CD4-positive, alpha-beta T cell treated with Interferon gamma for 1 hour (primary cell): ENCODE results near the gene TNRC6A.
"Not testable (repeated sequence)": the region's sequence is repeated elsewhere in the genome, so short reads cannot be mapped to it uniquely, and the experiment has no call there.

Source experiments
- DNase-seq: peaks from one replicate; pipeline ENCODE4 v3.0.0-alpha.2; 2020

TNRC6A gene

GRCh38 chr16:24729243-24729950 is at the start of gene TNRC6A:
TSS of gene TNRC6A (plus strand) at chr16:24729651. CDS start at chr16:24729842, 191 bp downstream.
- peak; percentile 86 for DNase-seq

DNA sequence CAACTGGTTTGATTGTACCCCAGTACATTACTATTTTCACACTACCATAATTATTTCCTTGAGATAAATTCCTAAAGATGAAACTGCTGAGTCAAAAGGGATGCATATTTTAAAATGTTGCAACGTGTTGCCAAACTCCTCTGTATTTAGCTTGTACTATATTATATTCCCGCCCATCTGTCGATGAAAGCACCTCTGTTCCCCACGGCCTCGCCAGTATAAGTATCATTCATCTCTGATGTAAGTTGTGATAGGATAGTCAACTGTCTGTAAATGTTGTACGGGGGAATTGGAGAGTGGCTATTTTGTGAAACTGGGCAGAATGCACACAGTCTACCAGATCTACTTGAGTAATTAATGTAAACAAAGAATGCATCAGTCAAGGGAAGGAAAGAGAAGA is 47.7 kb upstream of the TNRC6A start:
- no peak for DNase-seq

DNA sequence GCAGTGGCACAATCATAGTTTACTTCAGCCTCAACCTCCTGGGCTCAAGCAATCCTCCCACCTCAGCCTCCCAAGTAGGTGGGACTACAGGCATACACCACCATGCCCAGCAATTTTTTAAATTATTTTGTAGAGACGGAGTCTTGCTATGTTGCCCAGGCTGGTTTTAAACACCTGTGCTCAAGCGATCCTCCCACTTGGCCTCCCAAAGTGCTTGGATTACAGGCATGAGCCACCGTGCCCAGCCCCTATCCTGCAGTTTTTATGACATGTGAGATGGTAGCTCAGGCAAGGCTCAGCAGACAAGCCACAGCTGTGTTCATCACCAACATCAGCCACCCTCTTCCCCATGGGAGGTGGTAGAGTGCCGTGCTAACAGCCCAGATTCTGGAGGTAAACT is 46.2 kb upstream of the TNRC6A start:
- DNase-seq = no peak

GRCh38 chr16:24683847-24684493 is 45.5 kb upstream of the TNRC6A start:
- no peak for DNase-seq

- DNase-seq = no peak
These were observed 43.7 kb upstream of the TNRC6A start for GRCh38 chr16:24685539-24686432.

GRCh38 chr16:24686678-24687077 is 42.8 kb upstream of the TNRC6A start:
- DNase-seq = no peak

GRCh38 chr16:24688359-24688758 is 41.1 kb upstream of the TNRC6A start:
- DNase-seq = no peak

GRCh38 chr16:24689128-24689527 is 40.3 kb upstream of the TNRC6A start:
- DNase-seq = no peak

GRCh38 chr16:24692854-24693253 is 36.6 kb upstream of the TNRC6A start:
- DNase-seq = no peak

DNA sequence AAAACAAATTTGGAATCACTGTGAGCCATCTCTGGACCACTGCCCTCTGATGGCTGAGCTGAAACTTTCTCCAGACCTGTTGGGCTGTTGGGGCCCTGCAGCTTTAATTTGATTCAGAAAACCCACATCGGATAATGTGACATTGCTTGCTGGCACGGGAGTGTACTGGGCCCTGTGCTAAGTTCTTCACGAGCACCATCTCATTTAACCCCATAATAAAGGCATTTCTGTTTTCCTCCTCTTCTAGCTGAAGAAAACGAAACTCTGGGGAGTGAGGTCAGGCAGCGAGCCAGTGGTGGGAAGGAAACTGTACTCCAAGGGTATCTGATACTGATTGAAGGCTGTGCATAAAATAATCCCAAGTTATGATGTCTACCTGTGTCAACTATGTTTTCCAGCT is 34.5 kb upstream of the TNRC6A start:
- no peak for DNase-seq

DNA sequence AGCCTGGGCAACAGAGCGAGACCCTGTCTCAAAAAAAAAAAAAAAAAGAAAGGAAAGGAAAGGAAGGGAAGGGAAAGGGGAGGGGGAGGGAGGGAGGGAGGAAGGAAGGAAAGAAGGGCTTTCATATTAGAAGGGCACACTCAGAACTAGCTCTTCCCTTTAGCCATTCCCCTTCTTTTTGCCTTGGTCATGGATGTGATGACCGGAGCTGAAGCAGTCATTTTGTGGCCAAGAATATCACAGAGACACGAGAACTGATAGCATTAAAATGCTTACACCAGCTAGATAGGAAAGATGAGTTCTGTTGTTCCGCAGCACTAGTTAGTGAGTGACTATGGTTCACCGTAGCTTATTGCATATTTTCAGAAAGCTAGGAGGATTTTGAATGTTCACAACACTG is 32.8 kb upstream of the TNRC6A start:
- DNase-seq = no peak

DNA sequence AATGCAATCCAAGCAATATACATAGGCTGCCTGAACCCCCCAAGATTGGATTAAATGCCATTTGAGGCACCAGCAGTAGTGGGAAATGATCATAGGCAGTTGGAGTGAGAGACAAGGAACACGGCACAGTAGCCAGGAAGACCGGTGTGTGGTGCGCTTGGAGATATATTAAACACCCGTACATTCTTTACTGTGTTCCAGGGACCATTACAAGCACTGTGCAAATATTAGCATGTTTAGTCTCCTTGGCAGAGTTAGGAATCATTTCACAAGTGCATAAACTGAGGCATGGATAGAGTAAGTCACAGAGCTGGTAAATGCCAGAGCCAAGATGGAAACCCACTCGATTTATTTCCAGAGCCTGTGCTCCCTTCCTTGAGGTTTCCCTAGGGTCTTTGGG is 31.1 kb upstream of the TNRC6A start:
- DNase-seq = no peak

DNA sequence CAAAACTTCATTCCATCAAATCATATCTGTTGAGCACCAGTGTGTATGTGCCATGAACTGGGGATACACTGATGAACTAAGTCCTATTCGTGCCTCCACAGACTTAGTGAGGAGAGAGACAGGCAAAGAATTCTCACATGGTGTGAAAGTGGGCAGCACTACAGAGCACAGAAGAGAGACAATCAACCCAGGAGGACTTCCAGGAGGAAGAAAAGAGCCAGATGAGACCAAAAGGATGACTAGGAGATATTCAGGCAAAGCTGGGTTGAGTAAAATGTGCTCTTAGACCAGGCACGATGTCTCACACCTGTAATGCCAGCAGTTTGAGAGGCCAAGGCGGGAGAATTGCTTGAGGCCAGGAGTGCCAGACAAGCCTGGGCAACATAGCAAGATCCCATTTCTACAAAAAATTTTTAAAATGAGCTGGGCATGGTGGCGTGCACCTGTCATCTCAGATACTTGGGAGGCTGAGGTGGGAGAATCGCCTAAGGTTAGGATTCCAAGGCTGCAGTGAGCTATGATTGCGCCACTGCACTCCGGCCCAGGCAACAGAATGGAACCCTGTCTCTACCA is 30.2 kb upstream of the TNRC6A start:
- DNase-seq = no peak

DNA sequence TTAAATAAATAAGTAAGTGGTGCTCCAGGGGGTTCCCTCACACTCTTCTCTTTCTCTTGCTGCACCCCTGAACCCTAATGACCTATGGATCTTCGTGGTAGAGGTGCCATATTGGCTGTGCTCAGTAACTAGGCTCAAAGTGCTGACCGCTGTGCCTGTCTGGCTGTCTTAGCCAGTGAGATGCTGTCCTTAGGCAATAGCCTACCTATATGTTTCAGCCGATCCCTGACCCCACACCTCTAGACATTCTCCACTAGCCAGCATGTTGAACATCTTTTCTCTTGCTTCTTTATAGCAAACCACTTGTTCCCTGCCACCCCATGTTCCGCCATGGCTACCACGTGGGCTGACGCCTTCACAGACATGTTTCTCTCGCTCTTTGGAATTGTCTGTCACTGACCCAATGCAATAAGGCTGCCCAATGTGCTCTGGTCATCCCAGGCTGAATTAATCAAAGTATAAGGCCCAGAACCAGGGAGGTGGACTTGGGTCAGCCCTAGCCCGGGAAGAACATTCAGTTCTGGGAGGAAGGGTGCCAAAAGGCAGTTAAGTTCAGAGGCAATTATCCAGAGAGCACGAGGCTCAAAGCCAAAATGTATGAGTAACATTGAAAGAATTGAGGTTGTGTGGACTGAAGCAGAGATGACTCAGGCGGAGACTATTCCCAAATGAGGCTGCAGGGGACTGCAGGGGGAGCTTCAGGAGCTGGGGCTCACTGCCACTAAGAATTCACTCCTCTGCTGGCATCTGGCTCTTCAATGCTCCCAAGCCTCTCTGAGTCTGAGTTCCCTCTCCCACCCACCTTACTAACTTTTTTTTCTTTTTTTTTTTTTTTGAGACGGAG is 28.7 kb upstream of the TNRC6A start:
- no peak for DNase-seq

GRCh38 chr16:24701521-24701951 is 27.9 kb upstream of the TNRC6A start:
- DNase-seq = no peak

GRCh38 chr16:24707760-24708159 is 21.7 kb upstream of the TNRC6A start:
- not testable (repeated sequence) for DNase-seq

DNA sequence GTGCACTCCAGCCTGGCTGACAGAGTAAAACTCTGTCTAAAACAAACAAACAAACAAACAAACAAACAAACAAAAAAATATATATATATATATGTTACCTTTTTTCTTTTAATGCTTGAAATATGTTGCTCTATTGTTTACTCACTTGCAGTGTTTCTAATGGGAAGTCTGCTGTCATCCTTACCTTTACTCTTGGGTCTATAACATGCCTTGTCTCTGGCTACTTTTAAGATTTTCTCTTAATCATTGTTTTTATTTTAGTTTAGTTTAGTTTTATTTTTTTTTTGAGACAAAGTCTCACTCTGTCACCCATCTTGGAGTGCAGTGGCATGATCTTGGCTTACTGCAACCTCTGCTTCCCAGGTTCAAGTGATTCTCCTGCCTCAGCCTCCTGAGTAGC is 16.1 kb upstream of the TNRC6A start:
- no peak for DNase-seq

- DNase-seq = no peak
These were observed 12.0 kb upstream of the TNRC6A start for GRCh38 chr16:24717411-24717810.

DNA sequence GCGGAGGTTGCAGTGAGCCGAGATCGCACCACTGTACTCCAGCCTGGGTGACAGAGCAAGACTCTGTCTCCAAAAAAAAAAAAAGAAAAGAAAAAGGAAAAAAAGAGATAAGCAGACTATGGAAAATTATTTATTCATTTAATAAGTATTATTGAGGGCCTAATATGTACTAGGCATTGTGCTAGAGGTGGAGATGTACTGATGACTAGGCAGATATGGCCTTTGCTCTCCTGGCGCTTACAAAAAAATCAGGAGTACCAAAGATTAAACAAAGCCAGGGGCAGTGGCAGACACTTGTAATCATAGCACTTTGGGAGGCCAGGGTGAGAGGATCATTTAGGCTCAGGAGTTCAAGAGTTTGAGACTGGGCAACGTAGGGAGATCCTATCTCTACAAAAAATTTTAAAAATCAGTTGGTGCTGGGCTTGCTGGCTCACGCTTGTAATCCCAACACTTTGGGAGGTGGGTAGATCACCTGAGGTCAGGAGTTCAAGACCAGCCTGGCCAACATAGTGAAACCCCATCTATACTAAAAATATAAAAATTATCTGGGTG is 10.4 kb upstream of the TNRC6A start:
- no peak for DNase-seq

DNA sequence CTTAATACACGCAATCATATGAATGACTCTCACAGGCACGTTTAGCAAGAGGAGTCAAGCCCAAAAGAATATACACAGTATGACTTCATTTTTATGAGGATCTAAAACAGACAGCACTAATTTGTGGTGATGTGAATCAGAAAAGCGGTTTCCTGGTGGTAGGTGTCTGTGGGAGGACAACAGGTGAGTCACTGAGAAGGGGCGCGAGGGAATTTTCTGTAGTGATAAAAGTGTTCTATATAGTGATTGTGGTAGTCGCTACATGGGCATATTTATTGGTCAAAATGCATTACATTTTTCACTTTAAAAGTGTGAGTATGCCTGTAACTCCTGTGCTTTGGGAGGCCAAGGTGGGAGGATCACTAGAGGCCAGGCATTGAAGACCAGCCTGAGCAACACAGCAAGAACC is 7.6 kb upstream of the TNRC6A start:
- DNase-seq = no peak

GRCh38 chr16:24723663-24724062 is 5.8 kb upstream of the TNRC6A start:
- no peak for DNase-seq

DNA sequence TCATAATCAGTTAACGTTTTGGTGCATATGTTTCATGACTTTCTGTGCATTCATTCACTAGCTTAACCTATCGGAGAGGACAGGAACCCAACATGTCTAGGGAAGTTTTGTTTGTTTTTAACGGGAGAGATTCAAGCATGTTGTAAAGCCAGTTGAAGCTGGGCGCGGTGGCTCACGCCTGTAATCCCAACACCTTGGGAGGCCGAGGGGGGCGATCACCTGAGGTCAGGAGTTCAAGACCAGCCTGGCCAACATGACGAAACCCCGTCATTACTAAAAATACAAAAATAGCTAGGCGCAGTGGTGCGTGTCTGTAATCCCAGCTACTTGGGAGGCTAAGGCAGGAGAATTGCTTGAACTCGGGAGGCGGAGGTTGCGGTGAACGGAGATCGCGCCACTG is 1.4 kb upstream of the TNRC6A start:
- no peak for DNase-seq
